Lung (tissue), 12 donors: Measurements from ENCODE around the gene FNIP1. TPM values are rescaled to one million over a fixed set of nuclear protein-coding genes. Genes with fewer than 3 reads are reported as not detected.
A peak's percentile ranks its signal among the peaks of the same experiment; 100 is the strongest.

Source experiments
- ATAC-seq: fragments of 200-7000 bp; cut with Tn5 transposase; one replicate; pipeline ENCODE4 v1.9.1; 2020; ENCODE audit warnings: moderate number of reproducible peaks; ENCODE audit not compliant: insufficient read depth, low FRiP score
- DNase-seq, 3 donors: peaks; one replicate each; pipeline ENCODE4 v3.0.0-alpha.2; 2013 to 2017
- H3K27ac ChIP-seq, 2 donors: one replicate each; pipeline ENCODE4 v1.5.1; 2013; ENCODE audit warnings: mild to moderate bottlenecking in 2 of 2, moderate library complexity in 2 of 2, control low read depth in 1 of 2, inconsistent platforms in 1 of 2, low read depth in 1 of 2, low read length in 1 of 2
- H3K27me3 ChIP-seq, 3 donors: one replicate each; pipeline ENCODE4 v1.5.1; 2013; ENCODE audit warnings: low read length in 2 of 3; ENCODE audit not compliant: control insufficient read depth in 3 of 3, insufficient read depth in 3 of 3
- H3K36me3 ChIP-seq, 4 donors: one replicate each; pipeline ENCODE4 v1.5.1; 2013; ENCODE audit warnings: low read length in 4 of 4, mild to moderate bottlenecking in 1 of 4, moderate library complexity in 1 of 4; ENCODE audit not compliant: control insufficient read depth in 4 of 4, insufficient read depth in 4 of 4
- H3K4me1 ChIP-seq, 5 donors: one replicate each; pipeline ENCODE4 v1.5.1; 2013; ENCODE audit warnings: low read length in 5 of 5, mild to moderate bottlenecking in 2 of 5, moderate library complexity in 1 of 5; ENCODE audit not compliant: control insufficient read depth in 5 of 5, insufficient read depth in 5 of 5
- H3K4me3 ChIP-seq: one replicate; pipeline ENCODE4 v1.5.1; 2013; ENCODE audit warnings: mild to moderate bottlenecking, control low read depth, moderate library complexity
- H3K9ac ChIP-seq, 2 donors: one replicate each; pipeline ENCODE4 v1.5.1; 2013; ENCODE audit warnings: low read length in 2 of 2, control low read depth in 1 of 2; ENCODE audit not compliant: insufficient read depth in 1 of 2
- H3K9me3 ChIP-seq, 4 donors: one replicate each; pipeline ENCODE4 v1.5.1; 2013; ENCODE audit warnings: low read length in 3 of 4, mild to moderate bottlenecking in 1 of 4, moderate library complexity in 1 of 4; ENCODE audit not compliant: control insufficient read depth in 4 of 4, insufficient read depth in 3 of 4
- CTCF ChIP-seq: IDR thresholded peaks from 2 replicates; pipeline ENCODE4 v1.5.1; 2012; ENCODE audit warnings: mild to moderate bottlenecking; ENCODE audit errors: control extremely low read depth, extremely low read depth
- WGBS, 2 donors: extraction: QIAGEN DNeasy Blood & Tissue Kit; methylation state at CpG; one replicate each; pipeline ENCODE4 v1.1.7; 2013; 5-methylcytosine and 5-hydroxymethylcytosine counted together
- polyA plus RNA-seq, 2 donors: library from polyadenylated mRNA; stranded (reverse); fragments of 200-250 nt; gene quantifications; one replicate each; pipeline ENCODE4 v1.2.1, GENCODE V29; 2013
- total RNA-seq, 2 donors: library from RNA; depleted of rRNA in 1 of 2; stranded (reverse); fragments of >200 nt in 1 of 2; gene quantifications; one replicate each; pipeline ENCODE4 v1.2.1, GENCODE V29; 2014 to 2021
- donor health status: control.
- donor health status: control.
- donor health status: Bipolar disorder and iron deficiency.
- donor health status: healthy.
- donor health status: DM: yes; HTN: yes; CAD: no.

The FNIP1 gene
- total and polyA plus RNA-seq, 4 donors: 5.0 to 98.3 (median 22.6) TPM

GRCh38 chr5:131810510-131811249, 13.9 kb upstream of the FNIP1 start:
- no peak for TF ChIP-seq CTCF
- H3K27me3 ChIP-seq: no peaks in the 10 kb centered on the region
- no peaks in the 10 kb centered on the region for H3K36me3 ChIP-seq
- DNase-seq (peak in 2 of 3 donors; percentile 15 to 43), ATAC-seq (no peak)
- no peaks in the 10 kb centered on the region for H3K9me3 ChIP-seq
- WGBS, 2 donors: 9 to 20% methylated on average over 3 of the region's 3 CpGs
- H3K4me3 ChIP-seq: no peak overlapping the region
- H3K9ac ChIP-seq: peak overlapping the region in 1 of 2 donors; percentile 43
- peaks cover 0 to 9% (median 5%) of the 10 kb centered on the region in 5 donors for H3K4me1 ChIP-seq
- H3K27ac ChIP-seq: peak overlapping the region in 1 of 2 donors; percentile 33

DNA sequence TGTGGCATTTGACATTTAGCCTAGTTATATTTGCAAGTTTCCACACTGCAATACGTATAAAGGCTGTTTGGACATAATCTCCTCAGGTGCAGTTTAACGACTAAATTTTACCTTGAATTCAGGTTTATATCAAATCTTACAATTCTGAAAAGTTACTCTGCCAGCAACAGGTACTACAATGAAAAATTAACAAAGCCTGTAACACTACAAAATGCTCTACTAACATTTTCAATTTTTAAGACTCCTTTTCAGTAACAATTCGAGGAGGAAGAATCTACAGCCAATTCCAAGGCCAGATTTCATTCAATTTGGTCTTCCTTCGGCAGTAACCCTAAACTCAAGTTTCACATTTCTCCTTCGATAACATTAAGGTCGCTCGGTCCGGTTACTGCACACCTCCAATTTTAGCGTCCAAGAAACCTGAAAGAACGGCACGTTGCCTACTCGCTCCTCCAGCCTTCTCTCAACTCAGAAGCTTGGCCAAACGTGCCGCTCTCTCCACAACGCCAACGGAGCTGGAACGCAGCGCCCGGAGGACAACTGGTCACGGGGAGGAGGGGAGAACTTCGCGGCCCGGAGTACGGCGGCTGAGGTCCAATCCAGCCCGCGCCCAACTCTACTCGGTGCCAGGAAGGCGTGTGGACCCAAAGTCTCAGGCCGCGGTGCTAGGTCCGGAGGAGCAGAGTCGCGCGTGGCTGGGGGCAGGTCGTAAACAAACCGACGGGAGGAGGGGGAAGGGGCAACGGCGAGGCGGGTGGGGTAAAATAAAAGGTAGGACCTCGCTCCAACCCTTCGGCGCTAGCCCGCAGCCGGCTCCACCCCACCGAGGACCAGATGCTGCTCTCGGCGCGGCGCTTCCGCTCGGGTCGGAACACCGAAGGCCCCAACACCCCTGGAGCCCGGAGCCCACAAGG, 681 bp downstream of the FNIP1 start:
- DNase-seq (peak; percentile 65 to 73 (median 71)), ATAC-seq (peak; percentile 42)
- Histone ChIP-seq H3K4me3 (peak overlapping the region; percentile 86), H3K4me1 (peaks cover 0 to 23% (median 5%) of the 10 kb centered on the region in 5 donors), H3K9ac (peak overlapping the region; percentile 74 to 91), H3K9me3 (no peaks in the 10 kb centered on the region), H3K27me3 (no peaks in the 10 kb centered on the region), H3K27ac (peak overlapping the region; percentile 98), H3K36me3 (no peaks in the 10 kb centered on the region)
- no peak for TF ChIP-seq CTCF
- 0 to 1% methylated on average over 47 to 56 of the region's 56 CpGs for WGBS, 2 donors

DNA sequence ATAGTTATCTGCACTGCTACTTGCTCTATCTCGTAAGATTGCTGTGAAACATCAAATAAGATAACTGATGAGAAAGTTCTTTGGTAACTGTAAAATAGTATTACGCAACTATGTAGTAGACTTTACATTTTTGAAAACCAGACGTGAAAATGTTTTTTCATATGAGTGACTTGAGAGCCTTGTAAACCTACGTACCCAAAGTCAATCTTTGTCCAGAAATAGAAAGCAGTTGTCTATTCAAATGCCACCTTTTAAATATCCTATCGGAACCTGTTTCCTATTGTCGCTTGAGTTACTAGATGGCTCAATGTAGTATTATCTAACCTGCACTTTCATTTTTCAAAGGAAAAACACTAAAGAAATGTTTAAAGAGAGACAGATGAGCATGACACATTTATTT, 1.6 kb downstream of the FNIP1 start:
- no peaks in the 10 kb centered on the region for H3K36me3 ChIP-seq
- H3K27me3 ChIP-seq: no peaks in the 10 kb centered on the region
- peak overlapping the region in 1 of 2 donors; percentile 74 for H3K9ac ChIP-seq
- ATAC-seq: no peak
- H3K27ac ChIP-seq: no peak overlapping the region
- no peak for TF ChIP-seq CTCF
- H3K4me1 ChIP-seq: peaks cover 0 to 23% (median 6%) of the 10 kb centered on the region in 5 donors
- WGBS, 2 donors: 19 to 29% methylated on average over 6 of the region's 6 CpGs
- H3K4me3 ChIP-seq: no peak overlapping the region
- no peaks in the 10 kb centered on the region for H3K9me3 ChIP-seq
- peak in 2 of 3 donors; percentile 9 to 10 for DNase-seq
